Activated CD8-positive, alpha-beta T cell treated with anti-CD3 and anti-CD28 coated beads, Interleukin-2, amount 10 ng/mL, durations not matched to agents 7 days and 5 days (primary cell): Measurements from ENCODE around the gene TRMT13. TPM values are rescaled to one million over a fixed set of nuclear protein-coding genes. Genes with fewer than 3 reads are reported as not detected.

Source experiments
- total RNA-seq, 2 experiments: library from RNA; stranded (reverse); gene quantifications; one replicate each; pipeline ENCODE4 v1.2.3, GENCODE V29; 2021

TRMT13 gene
- total RNA-seq, 2 experiments from 2014 or later, result 17.0 to 17.4 TPM

Other genes with a start within 250 kb of the TRMT13 start
- 10 to 100 TPM; 18.3 to 18.8 TPM for gene SLC35A3, start 163.2 kb upstream of the TRMT13 start, total RNA-seq
- 10 to 100 TPM; 16.4 to 17.7 TPM for gene SASS6, start 233 bp upstream of the TRMT13 start, total RNA-seq
- gene LRRC39, start 45.1 kb downstream of the TRMT13 start, total RNA-seq, result under 1 TPM; 0.45 to 0.52 TPM
- 10 to 100 TPM in 1 of 2 experiments, 1 to 10 TPM in 1; 10.0 to 11.2 TPM for gene DBT, start 116.7 kb downstream of the TRMT13 start, total RNA-seq
- gene RTCA, start 133.1 kb downstream of the TRMT13 start, total RNA-seq, result 10 to 100 TPM; 51.6 to 51.7 TPM
- 10 to 100 TPM; 24.9 to 26.7 TPM for gene CDC14A, start 219.3 kb downstream of the TRMT13 start, total RNA-seq